KMS-11 (cell line): ENCODE results near the gene THG1L.

Experiments used
- H2AFZ ChIP-seq: fragments of 200-600 bp; sonication (generic); 2 replicates; pipeline ENCODE4 v1.6.1; 2016; ENCODE audit warnings: antibody characterized with exemption, mixed run types, low read depth
- H3K27ac ChIP-seq: fragments of 200-600 bp; sonication (generic); 2 replicates; pipeline ENCODE4 v1.6.1; 2016; ENCODE audit warnings: mild to moderate bottlenecking, mixed run types
- H3K27me3 ChIP-seq: fragments of 200-600 bp; sonication (generic); 2 replicates; pipeline ENCODE4 v1.6.1; 2017; ENCODE audit warnings: mild to moderate bottlenecking, low read depth, mixed run types, moderate library complexity; ENCODE audit not compliant: insufficient read depth
- H3K36me3 ChIP-seq: fragments of 200-600 bp; sonication (generic); 2 replicates; pipeline ENCODE4 v1.6.1; 2017; ENCODE audit warnings: mild to moderate bottlenecking, mixed run types; ENCODE audit not compliant: insufficient read depth
- H3K4me1 ChIP-seq: fragments of 200-600 bp; sonication (generic); 2 replicates; pipeline ENCODE4 v1.6.1; 2016; ENCODE audit warnings: mild to moderate bottlenecking, low read depth, mixed run types; ENCODE audit not compliant: poor library complexity, severe bottlenecking
- H3K4me2 ChIP-seq: fragments of 200-600 bp; sonication (generic); 2 replicates; pipeline ENCODE4 v1.7.0; 2016; ENCODE audit warnings: mild to moderate bottlenecking, mixed run types
- H3K4me3 ChIP-seq: fragments of 200-600 bp; sonication (generic); IDR thresholded peaks from 2 replicates; pipeline ENCODE4 v1.6.1; 2017; ENCODE audit warnings: low read depth, low read length, mixed read lengths; ENCODE audit not compliant: insufficient read depth
- H3K79me2 ChIP-seq: fragments of 200-600 bp; sonication (generic); 2 replicates; pipeline ENCODE4 v1.6.1; 2016; ENCODE audit warnings: low read depth, mixed run types; ENCODE audit not compliant: insufficient read depth
- H3K9ac ChIP-seq: fragments of 200-600 bp; sonication (generic); 2 replicates; pipeline ENCODE4 v1.6.1; 2016; ENCODE audit warnings: mild to moderate bottlenecking, mixed run types
- H4K20me1 ChIP-seq: fragments of 200-600 bp; sonication (generic); 2 replicates; pipeline ENCODE4 v1.6.1; 2016; ENCODE audit warnings: mild to moderate bottlenecking, mixed run types; ENCODE audit not compliant: insufficient read depth
- TF ChIP-seq, protein P1 (sequence below): fragments of 200-600 bp; sonication (generic); conservative IDR thresholded peaks from 2 replicates; pipeline ENCODE4 v1.6.1; 2017; ENCODE audit warnings: low read depth, mild to moderate bottlenecking, antibody characterized with exemption, low read length, moderate library complexity, mixed read lengths

THG1L gene

GRCh38 chr5:157756122-157756521 lies 24.9 kb downstream of the THG1L start:
- no peaks in the 10 kb centered on the region for H3K36me3 ChIP-seq
- TF ChIP-seq, protein P1, sequence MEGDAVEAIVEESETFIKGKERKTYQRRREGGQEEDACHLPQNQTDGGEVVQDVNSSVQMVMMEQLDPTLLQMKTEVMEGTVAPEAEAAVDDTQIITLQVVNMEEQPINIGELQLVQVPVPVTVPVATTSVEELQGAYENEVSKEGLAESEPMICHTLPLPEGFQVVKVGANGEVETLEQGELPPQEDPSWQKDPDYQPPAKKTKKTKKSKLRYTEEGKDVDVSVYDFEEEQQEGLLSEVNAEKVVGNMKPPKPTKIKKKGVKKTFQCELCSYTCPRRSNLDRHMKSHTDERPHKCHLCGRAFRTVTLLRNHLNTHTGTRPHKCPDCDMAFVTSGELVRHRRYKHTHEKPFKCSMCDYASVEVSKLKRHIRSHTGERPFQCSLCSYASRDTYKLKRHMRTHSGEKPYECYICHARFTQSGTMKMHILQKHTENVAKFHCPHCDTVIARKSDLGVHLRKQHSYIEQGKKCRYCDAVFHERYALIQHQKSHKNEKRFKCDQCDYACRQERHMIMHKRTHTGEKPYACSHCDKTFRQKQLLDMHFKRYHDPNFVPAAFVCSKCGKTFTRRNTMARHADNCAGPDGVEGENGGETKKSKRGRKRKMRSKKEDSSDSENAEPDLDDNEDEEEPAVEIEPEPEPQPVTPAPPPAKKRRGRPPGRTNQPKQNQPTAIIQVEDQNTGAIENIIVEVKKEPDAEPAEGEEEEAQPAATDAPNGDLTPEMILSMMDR, result no peak
- no peaks in the 10 kb centered on the region for H3K79me2 ChIP-seq
- no peak overlapping the region for H3K4me2 ChIP-seq
- no peak overlapping the region for H3K27ac ChIP-seq
- H2AFZ ChIP-seq, result no peak overlapping the region
- no peaks in the 10 kb centered on the region for H3K4me1 ChIP-seq
- H4K20me1 ChIP-seq, result no peaks in the 10 kb centered on the region
- no peak overlapping the region for H3K9ac ChIP-seq
- H3K27me3 ChIP-seq, result no peaks in the 10 kb centered on the region
- H3K4me3 ChIP-seq, result no peak overlapping the region

DNA sequence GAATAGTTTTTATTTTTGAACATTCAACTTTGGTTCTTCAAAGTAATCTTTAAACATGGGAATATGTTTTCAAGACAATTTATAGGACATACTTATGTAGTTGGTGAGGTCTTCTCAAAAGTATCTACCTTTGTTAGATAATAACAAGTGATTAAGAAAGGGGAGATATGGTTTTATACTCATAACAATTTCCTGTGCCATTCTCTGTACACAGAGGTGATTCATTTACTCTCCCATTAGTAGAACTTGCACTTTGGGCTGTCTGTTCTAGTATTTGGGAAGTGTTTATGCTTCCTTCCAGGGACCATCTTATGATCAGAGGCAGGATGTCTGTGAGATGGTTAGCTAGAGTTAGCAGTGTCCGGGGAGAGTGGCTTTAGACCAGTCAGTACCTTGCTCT lies 27.5 kb downstream of the THG1L start:
- no peaks in the 10 kb centered on the region for H3K36me3 ChIP-seq
- H3K4me3 ChIP-seq, result no peak overlapping the region
- TF ChIP-seq, protein P1, result no peak
- H2AFZ ChIP-seq, result no peak overlapping the region
- H3K27ac ChIP-seq, result no peak overlapping the region
- no peak overlapping the region for H3K4me2 ChIP-seq
- H4K20me1 ChIP-seq, result no peaks in the 10 kb centered on the region
- no peaks in the 10 kb centered on the region for H3K79me2 ChIP-seq
- H3K27me3 ChIP-seq, result no peaks in the 10 kb centered on the region
- no peak overlapping the region for H3K9ac ChIP-seq
- no peaks in the 10 kb centered on the region for H3K4me1 ChIP-seq

GRCh38 chr5:157761690-157762621 lies 30.7 kb downstream of the THG1L start:
- no peak overlapping the region for H3K27ac ChIP-seq
- no peak overlapping the region for H2AFZ ChIP-seq
- TF ChIP-seq, protein P1, result peak; percentile 82
- H3K9ac ChIP-seq, result no peak overlapping the region
- no peak overlapping the region for H3K4me3 ChIP-seq
- H3K36me3 ChIP-seq, result no peaks in the 10 kb centered on the region
- H4K20me1 ChIP-seq, result no peaks in the 10 kb centered on the region
- no peaks in the 10 kb centered on the region for H3K79me2 ChIP-seq
- no peaks in the 10 kb centered on the region for H3K4me1 ChIP-seq
- no peak overlapping the region for H3K4me2 ChIP-seq
- H3K27me3 ChIP-seq, result no peaks in the 10 kb centered on the region

DNA sequence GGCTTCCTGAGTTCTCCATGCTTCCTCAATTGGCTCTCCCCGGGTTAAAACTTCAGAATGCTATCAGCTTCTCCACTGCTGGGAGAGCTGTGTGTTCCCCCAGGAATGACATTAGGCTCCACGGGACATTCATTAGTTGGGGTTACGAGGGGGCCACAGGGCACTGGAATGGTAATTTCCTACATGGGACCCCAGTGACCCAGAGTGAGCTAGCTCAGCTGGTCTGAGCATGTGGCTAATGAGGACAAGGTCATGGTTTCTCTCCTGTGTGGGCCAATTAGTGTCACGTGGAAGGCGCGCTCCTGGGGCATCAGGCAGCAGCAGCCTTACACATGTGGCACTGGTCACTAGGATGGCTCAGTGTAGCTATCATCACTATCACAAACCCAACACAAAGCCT lies 33.3 kb downstream of the THG1L start:
- H3K79me2 ChIP-seq, result no peaks in the 10 kb centered on the region
- no peaks in the 10 kb centered on the region for H3K4me1 ChIP-seq
- H3K9ac ChIP-seq, result no peak overlapping the region
- H3K4me2 ChIP-seq, result no peak overlapping the region
- no peak overlapping the region for H3K27ac ChIP-seq
- H3K27me3 ChIP-seq, result no peaks in the 10 kb centered on the region
- H3K36me3 ChIP-seq, result no peaks in the 10 kb centered on the region
- no peak overlapping the region for H2AFZ ChIP-seq
- no peaks in the 10 kb centered on the region for H4K20me1 ChIP-seq
- H3K4me3 ChIP-seq, result no peak overlapping the region
- TF ChIP-seq, protein P1, result no peak
